ENCODE data around the gene OR10A6.

- TF ChIP-seq SIN3A (IDR thresholded peaks at IDR 0.05; ENCODE audit: borderline replicate concordance in 2 of 2, control insufficient read depth in 1 of 2, low read depth in 2 of 2, low read length in 2 of 2) (no peak), ATF1 (CRISPR knock-in tag; IDR thresholded peaks at IDR 0.05) (no peak), ATF1 (tag; IDR thresholded peaks at IDR 0.05) (no peak), EZH2 (IDR thresholded peaks at IDR 0.05; ENCODE audit: borderline replicate concordance, low read depth, low read length) (no peak), NFYB (IDR thresholded peaks at IDR 0.05; ENCODE audit: extremely low read depth, insufficient read length) (no peak), RAD21 (CRISPR knock-in tag; conservative IDR thresholded peaks at IDR 0.05 in 1 of 2, IDR thresholded peaks at IDR 0.05 in 1 of 2) (no peak), TAF1 (IDR thresholded peaks at IDR 0.05; ENCODE audit: control insufficient read depth, extremely low read depth, insufficient read depth, low read length, severe bottlenecking) (no peak), ZNF174 (CRISPR knock-in tag; IDR thresholded peaks at IDR 0.05) (no peak), ZBTB34 (CRISPR knock-in tag; IDR thresholded peaks at IDR 0.05) (no peak), NFIC (IDR thresholded peaks at IDR 0.05) (no peak), FOXK2 (conservative IDR thresholded peaks at IDR 0.05 in 1 of 2, IDR thresholded peaks at IDR 0.05 in 1 of 2; ENCODE audit: low read depth in 2 of 2) (no peak), HDAC6 (IDR thresholded peaks at IDR 0.05; ENCODE audit: low read depth, low read length) (no peak)
These were observed 18.9 kb upstream of the OR10A6 start for GRCh38 chr11:7949934-7950333.

Measured in K562 (cell line).